Measurements from ENCODE around the gene ALOX15.
"Not testable (repeated sequence)": the region's sequence is repeated elsewhere in the genome, so short reads cannot be mapped to it uniquely, and the experiment has no call there.

- TF ChIP-seq POLR2A (IDR thresholded peaks at IDR 0.05; ENCODE audit: low read length); GATA1 (IDR thresholded peaks at IDR 0.05; ENCODE audit: low read depth, low read length): not testable (repeated sequence)
Observed at GRCh38 chr17:4639301-4640059, 2.0 kb downstream of the ALOX15 start.

Measured in erythroblast (primary cell).